Hepatocyte (in vitro differentiated cells): ENCODE data around the gene CX3CL1. TPM values are rescaled to one million over a fixed set of nuclear protein-coding genes. Genes with fewer than 3 reads are reported as not detected.

Experiments
- DNase-seq: peaks from one replicate; pipeline ENCODE4 v3.0.0-alpha.2; 2016; ENCODE audit warnings: low spot score
- H2AFZ ChIP-seq: fragments of 200-600 bp; sonication (generic); 2 replicates; pipeline ENCODE4 v1.6.0; 2016; ENCODE audit warnings: antibody characterized with exemption, mild to moderate bottlenecking
- H3K27ac ChIP-seq: fragments of 200-600 bp; sonication (generic); 2 replicates; pipeline ENCODE4 v1.5.1; 2016; ENCODE audit warnings: mild to moderate bottlenecking
- H3K27me3 ChIP-seq: fragments of 200-600 bp; sonication (generic); 2 replicates; pipeline ENCODE4 v1.6.1; 2016
- H3K36me3 ChIP-seq: fragments of 200-600 bp; sonication (generic); replicated peaks from 2 replicates; pipeline ENCODE4 v1.5.1; 2016; ENCODE audit warnings: low read depth; ENCODE audit not compliant: insufficient read depth
- H3K4me1 ChIP-seq: fragments of 200-600 bp; sonication (generic); 2 replicates; pipeline ENCODE4 v1.5.1; 2016; ENCODE audit warnings: mild to moderate bottlenecking, moderate library complexity; ENCODE audit not compliant: insufficient read depth
- H3K4me2 ChIP-seq: fragments of 200-600 bp; sonication (generic); 2 replicates; pipeline ENCODE4 v1.6.0; 2016
- H3K4me3 ChIP-seq: fragments of 200-600 bp; sonication (generic); 2 replicates; pipeline ENCODE4 v1.5.1; 2016; ENCODE audit warnings: mild to moderate bottlenecking
- H3K79me2 ChIP-seq: fragments of 200-600 bp; sonication (generic); 2 replicates; pipeline ENCODE4 v1.6.0; 2017; ENCODE audit warnings: mild to moderate bottlenecking
- H3K9me2 ChIP-seq: fragments of 200-600 bp; sonication (generic); replicated peaks from 2 replicates; pipeline ENCODE4 v1.6.0; 2017; ENCODE audit warnings: mild to moderate bottlenecking; ENCODE audit not compliant: insufficient read depth
- H3K9me3 ChIP-seq: fragments of 200-600 bp; sonication (generic); 2 replicates; pipeline ENCODE4 v1.5.1; 2016; ENCODE audit warnings: low read depth, mild to moderate bottlenecking
- H4K20me1 ChIP-seq: fragments of 200-600 bp; sonication (generic); 2 replicates; pipeline ENCODE4 v1.6.0; 2016; ENCODE audit warnings: mild to moderate bottlenecking; ENCODE audit not compliant: insufficient read depth, poor library complexity, severe bottlenecking
- CTCF ChIP-seq: fragments of 200-600 bp; sonication (generic); IDR thresholded peaks from 2 replicates; pipeline ENCODE4 v1.5.1; 2016; ENCODE audit warnings: antibody characterized with exemption, mild to moderate bottlenecking; ENCODE audit not compliant: poor library complexity
- EZH2 ChIP-seq: fragments of 200-600 bp; sonication (generic); IDR thresholded peaks from 2 replicates; pipeline ENCODE4 v1.6.1; 2016; ENCODE audit warnings: antibody characterized with exemption, mild to moderate bottlenecking, borderline replicate concordance
- EZH2phosphoT487 ChIP-seq: fragments of 200-600 bp; sonication (generic); IDR thresholded peaks from one replicate; pipeline ENCODE4 v1.6.1; 2018; ENCODE audit warnings: antibody characterized with exemption, mild to moderate bottlenecking, low read depth, moderate library complexity; ENCODE audit not compliant: unreplicated experiment, severe bottlenecking
- WGBS: methylation state at CpG from one replicate; pipeline ENCODE4 v1.1.6; 2016; ENCODE audit warnings: low lambda C conversion rate; ENCODE audit errors: missing lambda C conversion rate; 5-methylcytosine and 5-hydroxymethylcytosine counted together
- polyA plus RNA-seq: library from polyadenylated mRNA; unstranded; fragments of >200 nt; fragmentation: Nextera tagmentation; extraction: Ambion mirVana; gene quantifications from 2 replicates; pipeline ENCODE4 v1.2.1, GENCODE V29; 2016
- total RNA-seq: library from RNA; depleted of rRNA; stranded (reverse); fragments of >200 nt; gene quantifications from 2 replicates; pipeline ENCODE4 v1.2.3, GENCODE V29; 2014

Gene CX3CL1
- total and polyA plus RNA-seq, 2 experiments from 2014 or later, result 6.6 to 9.4 TPM

- Histone ChIP-seq H3K9me3 (no peaks in the 10 kb centered on the region), H3K27ac (no peak overlapping the region), H3K79me2 (no peaks in the 10 kb centered on the region), H4K20me1 (no peaks in the 10 kb centered on the region), H3K4me3 (no peak overlapping the region), H2AFZ (no peak overlapping the region), H3K4me2 (no peak overlapping the region), H3K36me3 (no peaks in the 10 kb centered on the region), H3K4me1 (no peaks in the 10 kb centered on the region), H3K27me3 (no peaks in the 10 kb centered on the region), H3K9me2 (no peaks in the 10 kb centered on the region)
- WGBS, result 88% methylated on average over 2 of the region's 2 CpGs
- no peak for DNase-seq
- TF ChIP-seq EZH2 (no peak), CTCF (no peak), EZH2phosphoT487 (no peak)
Measured at GRCh38 chr16:57406881-57407280, 34.6 kb downstream of the CX3CL1 start.

GRCh38 chr16:57407521-57408353 is 35.4 kb downstream of the CX3CL1 start:
- no peaks in the 10 kb centered on the region for H3K9me2 ChIP-seq
- WGBS, result 86% methylated on average over 5 of the region's 5 CpGs

GRCh38 chr16:57409065-57409464 is 36.8 kb downstream of the CX3CL1 start:
- Histone ChIP-seq H4K20me1 (no peaks in the 10 kb centered on the region), H3K9me2 (no peaks in the 10 kb centered on the region), H3K9me3 (no peaks in the 10 kb centered on the region), H3K4me2 (no peak overlapping the region), H3K27me3 (no peaks in the 10 kb centered on the region), H2AFZ (no peak overlapping the region), H3K4me1 (no peaks in the 10 kb centered on the region), H3K4me3 (no peak overlapping the region), H3K36me3 (no peaks in the 10 kb centered on the region), H3K27ac (no peak overlapping the region), H3K79me2 (no peaks in the 10 kb centered on the region)
- TF ChIP-seq EZH2phosphoT487, result no peak
- WGBS, result 86% methylated on average over 5 of the region's 5 CpGs
- no peak for DNase-seq

More at GRCh38 chr16:57407521-57408353, 35.4 kb downstream of the CX3CL1 start:
- H3K9me3 ChIP-seq, result no peaks in the 10 kb centered on the region
- no peak for DNase-seq
- H3K4me2 ChIP-seq, result no peak overlapping the region
- H2AFZ ChIP-seq, result no peak overlapping the region
- H4K20me1 ChIP-seq, result no peaks in the 10 kb centered on the region
- H3K27me3 ChIP-seq, result no peaks in the 10 kb centered on the region
- H3K4me1 ChIP-seq, result no peaks in the 10 kb centered on the region
- H3K79me2 ChIP-seq, result no peaks in the 10 kb centered on the region
- no peak for TF ChIP-seq EZH2phosphoT487
- no peak for TF ChIP-seq CTCF
- TF ChIP-seq EZH2, result no peak
- no peak overlapping the region for H3K27ac ChIP-seq
- H3K4me3 ChIP-seq, result no peak overlapping the region
- no peaks in the 10 kb centered on the region for H3K36me3 ChIP-seq

GRCh38 chr16:57409870-57410587 is 37.7 kb downstream of the CX3CL1 start:
- 71% methylated on average over 14 of the region's 14 CpGs for WGBS
- TF ChIP-seq CTCF, result no peak
- no peak for TF ChIP-seq EZH2phosphoT487
- TF ChIP-seq EZH2, result no peak
- H3K36me3 ChIP-seq, result no peaks in the 10 kb centered on the region
- H3K27ac ChIP-seq, result no peak overlapping the region
- H3K9me3 ChIP-seq, result no peaks in the 10 kb centered on the region
- no peak for DNase-seq
- H4K20me1 ChIP-seq, result no peaks in the 10 kb centered on the region
- H3K4me1 ChIP-seq, result no peaks in the 10 kb centered on the region
- H3K27me3 ChIP-seq, result no peaks in the 10 kb centered on the region
- no peak overlapping the region for H3K4me3 ChIP-seq
- H3K79me2 ChIP-seq, result no peaks in the 10 kb centered on the region
- H3K9me2 ChIP-seq, result no peaks in the 10 kb centered on the region
- H2AFZ ChIP-seq, result no peak overlapping the region
- H3K4me2 ChIP-seq, result no peak overlapping the region
